NT2/D1 (cell line): Measurements from ENCODE around the gene TBXAS1.

ENCODE experiments used
- SUZ12 ChIP-seq: IDR thresholded peaks from 2 replicates; pipeline ENCODE4 v1.6.1; 2011; ENCODE audit not compliant: insufficient read length, insufficient read depth; ENCODE audit errors: extremely low read depth
- YY1 ChIP-seq: IDR thresholded peaks from 2 replicates; pipeline ENCODE4 v1.6.1; 2011; ENCODE audit not compliant: insufficient read length, insufficient read depth
- ZNF274 ChIP-seq: IDR thresholded peaks from 2 replicates; pipeline ENCODE4 v1.6.1; 2011; ENCODE audit warnings: mild to moderate bottlenecking, low read depth, low read length

GRCh38 chr7:139959718-139960117, 130.7 kb downstream of the TBXAS1 start:
- TF ChIP-seq ZNF274 (no peak), YY1 (no peak), SUZ12 (no peak)
